Jurkat, Clone E6-1 (cell line): ENCODE data around the gene TENM4.
"Not testable (repeated sequence)": the region's sequence is repeated elsewhere in the genome, so short reads cannot be mapped to it uniquely, and the experiment has no call there.

Experiments
- DNase-seq: peaks from one replicate; pipeline ENCODE4 v3.0.0-alpha.2; 2011; ENCODE audit warnings: low read depth, low spot score
- H3K4me3 ChIP-seq: 2 replicates; pipeline ENCODE4 v1.5.1; 2011; ENCODE audit warnings: mild to moderate bottlenecking, low read length, control low read depth, moderate library complexity

Gene TENM4

DNA sequence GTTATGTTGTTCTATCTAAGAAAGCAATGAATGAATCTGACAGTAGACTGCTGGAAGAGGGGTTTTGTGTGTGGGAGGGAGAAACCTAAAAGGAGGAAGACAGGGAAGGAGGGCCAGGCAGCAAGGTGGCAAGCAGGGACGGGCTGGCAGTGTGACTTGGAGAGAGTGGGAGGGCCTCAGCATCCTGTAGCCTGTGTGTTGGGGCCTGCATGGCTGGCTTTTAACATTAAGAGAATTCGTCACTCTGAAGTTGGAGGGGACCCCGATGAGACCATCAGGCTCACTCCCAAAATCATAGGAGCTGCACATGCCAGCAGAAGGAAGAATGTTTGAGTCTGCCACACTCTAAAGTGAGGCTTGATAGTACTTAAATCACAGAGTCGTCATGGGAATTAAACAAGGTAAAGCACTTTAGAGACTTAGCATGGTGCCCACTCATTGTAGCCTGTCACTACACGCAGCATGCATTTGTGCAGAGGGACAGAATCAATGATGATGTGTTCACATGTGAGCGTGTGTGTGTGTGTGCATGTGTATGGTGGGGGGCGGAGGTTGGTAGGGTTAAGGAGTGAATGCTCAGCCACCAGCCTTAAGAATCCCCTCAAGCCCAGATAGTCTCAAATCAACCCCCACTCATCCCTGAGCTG lies 199.5 kb downstream of the TENM4 start:
- DNase-seq: no peak

GRCh38 chr11:79237703-79238102 lies 203.1 kb downstream of the TENM4 start:
- H3K4me3 ChIP-seq: no peak overlapping the region
- DNase-seq: no peak

More for the DNA sequence above, 199.5 kb downstream of the TENM4 start:
- H3K4me3 ChIP-seq: no peak overlapping the region

GRCh38 chr11:79237091-79237490 lies 203.7 kb downstream of the TENM4 start:
- no peak for DNase-seq
- H3K4me3 ChIP-seq: no peak overlapping the region

GRCh38 chr11:79236541-79236971 lies 204.3 kb downstream of the TENM4 start:
- no peak overlapping the region for H3K4me3 ChIP-seq
- DNase-seq: no peak

- no peak for DNase-seq
- H3K4me3 ChIP-seq: no peak overlapping the region
These were observed 205.1 kb downstream of the TENM4 start for GRCh38 chr11:79235696-79236095.

- DNase-seq: no peak
- no peak overlapping the region for H3K4me3 ChIP-seq
These were observed 208.5 kb downstream of the TENM4 start for GRCh38 chr11:79232346-79232745.

GRCh38 chr11:79229047-79229446 lies 211.8 kb downstream of the TENM4 start:
- no peak for DNase-seq
- H3K4me3 ChIP-seq: no peak overlapping the region

DNA sequence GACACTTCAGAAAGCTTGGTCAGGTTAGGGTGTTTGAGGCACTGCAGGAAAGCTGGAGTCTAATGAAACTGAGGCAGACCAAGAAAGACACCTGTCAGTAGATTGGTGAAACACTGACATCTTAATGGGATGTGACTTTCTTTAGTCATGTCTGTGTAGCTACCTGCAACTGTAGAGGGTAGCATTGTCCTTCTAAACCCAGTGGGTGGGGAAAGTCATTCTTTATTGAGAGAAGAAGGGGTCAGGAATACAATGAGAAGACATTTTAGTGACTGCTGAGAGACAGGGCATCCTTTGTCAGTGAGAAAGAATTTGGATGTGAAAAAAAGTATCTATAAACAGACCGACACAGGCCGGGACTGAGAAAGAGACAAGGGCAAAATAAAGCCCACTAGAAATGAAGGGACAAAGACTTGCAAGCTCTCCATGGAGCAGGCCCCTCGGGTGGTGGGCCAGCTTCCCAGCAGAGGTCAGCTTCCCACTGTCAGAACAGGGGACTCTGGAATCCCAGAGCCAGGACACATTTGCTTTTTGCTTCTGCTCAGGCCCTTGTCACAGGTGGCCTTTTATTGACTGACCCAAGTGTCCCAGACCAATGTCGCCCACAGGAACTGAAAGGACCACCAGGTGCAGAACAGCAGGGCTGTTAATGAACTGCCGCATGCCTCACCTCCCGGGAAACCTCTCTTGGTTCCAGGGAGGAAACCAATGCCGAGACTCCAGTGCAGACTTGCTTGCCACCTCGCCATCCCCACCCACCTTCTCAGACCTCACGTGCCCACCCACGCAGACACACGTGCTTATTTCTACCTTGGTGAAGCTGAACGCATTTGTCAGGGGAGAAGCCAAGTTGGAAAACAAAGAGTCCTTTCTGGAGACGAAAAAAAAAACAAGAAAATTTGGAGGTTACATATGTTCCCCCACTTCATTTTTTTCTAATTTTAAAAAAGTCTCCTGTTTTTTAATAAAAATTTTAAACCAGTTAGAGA lies 212.8 kb downstream of the TENM4 start:
- no peak overlapping the region for H3K4me3 ChIP-seq
- DNase-seq: no peak

DNA sequence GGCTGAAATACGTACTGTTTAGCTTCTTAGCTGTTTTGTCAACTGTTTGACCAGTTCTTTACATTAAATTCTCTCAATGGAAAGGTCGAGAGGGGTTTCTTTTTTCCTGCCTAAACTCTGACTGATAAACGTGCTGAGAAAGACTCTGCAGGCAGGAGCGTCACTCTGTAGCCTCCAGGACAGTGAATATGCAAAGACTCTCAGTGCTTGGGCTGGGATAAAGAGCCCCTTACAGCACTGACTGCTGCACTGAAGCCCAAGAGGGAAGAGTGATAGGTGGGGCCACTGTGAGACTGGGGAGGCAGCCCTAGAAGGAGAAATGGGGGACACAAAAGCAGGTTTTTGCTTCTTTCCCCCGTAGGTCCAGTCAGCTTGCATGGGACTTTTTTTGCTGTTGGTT lies 213.5 kb downstream of the TENM4 start:
- DNase-seq: no peak
- no peak overlapping the region for H3K4me3 ChIP-seq

DNA sequence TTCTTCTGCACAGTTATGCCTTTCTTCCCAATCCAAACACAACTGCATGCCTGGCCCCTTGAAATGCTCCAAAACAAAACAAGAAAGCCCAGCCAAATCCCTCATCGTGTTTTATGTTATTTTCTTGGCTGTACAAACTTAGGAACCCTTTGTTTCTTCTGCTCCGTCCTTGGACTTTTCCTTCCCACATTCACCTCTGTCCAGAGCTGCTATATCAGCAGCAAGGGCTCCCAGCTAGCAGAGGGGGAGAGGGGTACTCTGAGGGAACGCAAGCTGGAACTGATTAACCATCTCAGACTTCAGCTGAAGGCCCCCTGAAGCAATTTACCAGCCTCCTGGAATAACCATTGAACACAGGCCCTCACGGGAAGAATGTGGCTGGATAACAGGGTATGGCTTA lies 214.7 kb downstream of the TENM4 start:
- no peak overlapping the region for H3K4me3 ChIP-seq
- DNase-seq: no peak

GRCh38 chr11:79222163-79222562 lies 218.7 kb downstream of the TENM4 start:
- not testable (repeated sequence) for H3K4me3 ChIP-seq, DNase-seq

- no peak for DNase-seq
- H3K4me3 ChIP-seq: no peak overlapping the region
These were observed 219.2 kb downstream of the TENM4 start for GRCh38 chr11:79221444-79222130.

- DNase-seq: no peak
- no peak overlapping the region for H3K4me3 ChIP-seq
These were observed 220.7 kb downstream of the TENM4 start for GRCh38 chr11:79220171-79220570.

GRCh38 chr11:79219186-79220045 lies 221.4 kb downstream of the TENM4 start:
- DNase-seq: no peak
- H3K4me3 ChIP-seq: no peak overlapping the region

DNA sequence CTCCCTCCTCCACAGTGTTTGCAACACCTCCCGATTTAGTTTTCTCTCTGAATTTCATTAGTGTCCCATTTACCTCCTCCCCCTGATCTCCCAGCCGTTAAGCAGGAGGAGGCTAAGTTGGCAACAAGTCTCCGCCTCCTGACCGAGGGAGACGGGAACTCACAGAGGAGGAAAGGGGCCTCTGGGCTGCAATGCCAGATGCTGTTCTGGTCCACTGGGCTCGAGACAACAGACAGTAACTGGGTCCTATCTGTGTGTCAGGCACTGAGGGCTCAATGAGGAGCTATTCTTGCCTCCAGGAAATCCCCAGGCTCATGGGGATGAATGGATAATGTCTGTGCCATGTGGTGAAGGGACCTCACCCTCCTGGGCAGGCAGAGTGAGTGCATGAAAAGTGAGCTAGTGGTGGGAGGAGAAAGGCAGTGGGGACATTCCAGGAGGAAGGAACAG lies 228.1 kb downstream of the TENM4 start:
- H3K4me3 ChIP-seq: no peak overlapping the region
- no peak for DNase-seq

DNA sequence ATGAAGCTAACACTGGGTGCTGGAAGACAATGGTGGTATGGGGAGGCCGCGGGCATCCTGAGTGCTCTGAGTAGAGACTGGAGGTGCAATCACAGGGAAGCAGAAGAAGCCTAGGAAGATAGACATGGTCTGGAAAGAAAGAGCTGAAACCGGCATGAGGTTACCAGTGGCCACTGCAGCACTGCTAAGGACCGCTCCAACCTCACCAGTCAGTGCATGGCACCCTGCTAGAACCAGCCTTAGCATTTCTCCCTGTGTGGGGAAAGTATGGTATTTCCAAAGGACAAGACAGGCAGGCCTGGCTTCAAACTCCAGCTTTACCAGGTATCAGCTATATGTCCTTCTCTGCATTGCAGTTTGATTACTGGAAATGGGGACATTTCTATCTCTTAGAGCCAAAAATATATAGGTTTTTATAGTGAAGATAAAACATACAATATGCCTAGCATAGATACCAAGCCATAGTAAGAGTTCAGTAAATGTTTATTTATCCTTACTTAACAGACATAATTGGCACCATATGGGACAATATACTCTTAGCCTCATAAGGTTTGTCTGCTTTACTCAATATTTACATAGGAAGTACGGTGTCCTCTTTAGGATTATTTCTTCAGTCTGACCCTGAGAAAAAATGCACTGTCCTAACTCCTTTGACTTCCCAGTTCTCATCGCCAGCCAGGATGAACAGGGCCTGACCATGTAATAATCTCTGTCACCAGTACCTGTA lies 231.1 kb downstream of the TENM4 start:
- DNase-seq: no peak
- no peak overlapping the region for H3K4me3 ChIP-seq

- no peak overlapping the region for H3K4me3 ChIP-seq
- no peak for DNase-seq
These were observed 232.7 kb downstream of the TENM4 start for GRCh38 chr11:79208126-79208525.

- no peak overlapping the region for H3K4me3 ChIP-seq
- DNase-seq: no peak
These were observed 233.9 kb downstream of the TENM4 start for GRCh38 chr11:79206951-79207350.
